Bronchial epithelial cell (primary cell): Measurements from ENCODE around the gene CEND1. TPM values are rescaled to one million over a fixed set of nuclear protein-coding genes. Genes with fewer than 3 reads are reported as not detected.

Experiments
- DNase-seq: peaks from one replicate; pipeline ENCODE4 v3.0.0-alpha.2; 2010; ENCODE audit warnings: low read depth
- FAIRE-seq: peaks from 2 replicates; lab custom pipeline; 2011; peaks lifted over from hg19 to GRCh38; lab: Jason Lieb, UNC
- H3K27me3 ChIP-seq: 2 replicates; pipeline ENCODE4 v1.5.1; 2011; ENCODE audit warnings: low read length; ENCODE audit not compliant: control insufficient read depth, insufficient read depth
- H3K36me3 ChIP-seq: 2 replicates; pipeline ENCODE4 v1.5.1; 2011; ENCODE audit warnings: low read length; ENCODE audit not compliant: control insufficient read depth, insufficient read depth
- H3K4me3 ChIP-seq: 2 replicates; pipeline ENCODE4 v1.5.1; 2011; ENCODE audit warnings: mild to moderate bottlenecking, low read depth, low read length, control low read depth
- CTCF ChIP-seq: IDR thresholded peaks from 2 replicates; pipeline ENCODE4 v1.5.1; 2011; ENCODE audit warnings: mild to moderate bottlenecking, moderate library complexity, low read length, control low read depth, inconsistent platforms; ENCODE audit not compliant: insufficient read depth, severe bottlenecking
- total RNA-seq: library from RNA; depleted of rRNA; stranded (reverse); fragments of >200 nt; gene quantifications from 2 replicates; pipeline ENCODE4 v1.2.1, GENCODE V29; 2014

The CEND1 gene
- total RNA-seq, 1 donor from 2014 or later, result not detected

GRCh38 chr11:773425-773824, 16.5 kb downstream of the CEND1 start:
- no peak for DNase-seq
- no peak for FAIRE-seq
- no peaks in the 10 kb centered on the region for H3K27me3 ChIP-seq
- H3K4me3 ChIP-seq, result no peak overlapping the region
- no peak for TF ChIP-seq CTCF
- H3K36me3 ChIP-seq, result peaks cover 44% of the 10 kb centered on the region

- FAIRE-seq, result no peak
- peaks cover 44% of the 10 kb centered on the region for H3K36me3 ChIP-seq
Observed at GRCh38 chr11:772429-773390, 17.2 kb downstream of the CEND1 start.

GRCh38 chr11:771617-772204, 18.2 kb downstream of the CEND1 start:
- DNase-seq, result no peak
- Histone ChIP-seq H3K27me3 (no peaks in the 10 kb centered on the region), H3K36me3 (peaks cover 50% of the 10 kb centered on the region), H3K4me3 (no peak overlapping the region)
- FAIRE-seq, result no peak
- TF ChIP-seq CTCF, result no peak

More at GRCh38 chr11:772429-773390, 17.2 kb downstream of the CEND1 start:
- TF ChIP-seq CTCF, result no peak
- Histone ChIP-seq H3K4me3 (no peak overlapping the region), H3K27me3 (no peaks in the 10 kb centered on the region)
- DNase-seq, result no peak

- Histone ChIP-seq H3K4me3 (no peak overlapping the region), H3K27me3 (no peaks in the 10 kb centered on the region), H3K36me3 (peaks cover 57% of the 10 kb centered on the region)
- FAIRE-seq, result peak; percentile 93
- TF ChIP-seq CTCF, result no peak
- no peak for DNase-seq
Observed at GRCh38 chr11:770642-771616, 19.0 kb downstream of the CEND1 start.

GRCh38 chr11:769887-770641, 19.8 kb downstream of the CEND1 start:
- TF ChIP-seq CTCF, result no peak
- Histone ChIP-seq H3K4me3 (no peak overlapping the region), H3K27me3 (no peaks in the 10 kb centered on the region), H3K36me3 (peaks cover 56% of the 10 kb centered on the region)
- DNase-seq, result no peak
- FAIRE-seq, result no peak
